ENCODE results near the gene MT3.
"Not testable (repeated sequence)": the region's sequence is repeated elsewhere in the genome, so short reads cannot be mapped to it uniquely, and the experiment has no call there.

The MT3 gene

DNA sequence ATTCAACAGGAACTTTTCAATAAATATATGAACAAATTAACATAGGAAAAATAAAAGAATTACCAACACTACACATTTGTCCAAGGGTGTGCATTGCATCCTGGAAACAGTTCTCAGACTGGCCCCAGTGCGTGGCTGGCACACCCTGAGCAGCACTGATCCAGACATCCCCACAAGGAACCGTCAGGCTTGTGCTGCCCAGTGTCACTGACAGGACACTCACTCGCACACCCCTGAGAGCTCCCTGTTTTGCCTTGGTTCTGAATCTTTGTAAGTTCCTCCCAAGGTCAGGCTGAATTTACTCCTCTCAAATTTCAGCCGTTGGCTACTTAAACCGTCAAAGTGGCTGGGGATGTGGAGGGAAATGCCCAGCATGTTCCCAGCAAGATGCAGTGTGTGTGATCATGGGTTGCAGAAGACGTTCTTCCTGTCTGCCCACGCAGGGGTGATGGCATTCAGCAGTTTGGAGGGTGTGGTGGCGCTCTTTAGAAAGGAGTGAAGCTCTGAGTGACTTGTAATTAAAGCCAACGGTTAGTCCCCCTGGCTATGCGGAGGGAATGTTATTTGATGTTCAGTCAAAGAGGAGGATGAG is 20.8 kb downstream of the MT3 start:
- DNase-seq (ENCODE audit: low read depth in 2 of 2) = peak; percentile 54 to 71

DNA sequence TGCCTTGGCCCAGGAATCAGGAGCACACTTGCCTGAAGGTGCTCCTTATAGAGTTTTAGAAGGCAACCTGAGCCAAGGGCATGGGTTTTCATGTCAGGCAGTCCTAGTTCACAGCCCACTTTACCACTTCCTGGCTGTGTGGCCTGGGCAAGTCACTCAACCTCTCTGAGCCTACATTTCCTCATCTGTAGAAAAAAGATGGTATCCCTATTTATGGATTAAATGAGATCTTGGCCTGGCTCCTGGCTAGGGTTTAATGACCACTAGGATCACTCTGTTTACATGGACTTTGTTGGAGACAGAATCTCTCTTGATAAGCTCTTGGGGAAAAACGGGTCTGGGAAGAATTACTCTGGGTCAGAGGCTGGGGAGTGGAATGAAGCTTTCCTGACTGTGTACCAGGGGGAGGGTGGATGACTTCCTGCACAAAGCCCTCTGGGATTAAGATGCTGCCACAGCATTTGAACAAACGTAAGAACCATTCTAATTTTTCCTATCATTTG is 21.3 kb downstream of the MT3 start:
- no peak for DNase-seq (ENCODE audit: low read depth in 2 of 2)

DNA sequence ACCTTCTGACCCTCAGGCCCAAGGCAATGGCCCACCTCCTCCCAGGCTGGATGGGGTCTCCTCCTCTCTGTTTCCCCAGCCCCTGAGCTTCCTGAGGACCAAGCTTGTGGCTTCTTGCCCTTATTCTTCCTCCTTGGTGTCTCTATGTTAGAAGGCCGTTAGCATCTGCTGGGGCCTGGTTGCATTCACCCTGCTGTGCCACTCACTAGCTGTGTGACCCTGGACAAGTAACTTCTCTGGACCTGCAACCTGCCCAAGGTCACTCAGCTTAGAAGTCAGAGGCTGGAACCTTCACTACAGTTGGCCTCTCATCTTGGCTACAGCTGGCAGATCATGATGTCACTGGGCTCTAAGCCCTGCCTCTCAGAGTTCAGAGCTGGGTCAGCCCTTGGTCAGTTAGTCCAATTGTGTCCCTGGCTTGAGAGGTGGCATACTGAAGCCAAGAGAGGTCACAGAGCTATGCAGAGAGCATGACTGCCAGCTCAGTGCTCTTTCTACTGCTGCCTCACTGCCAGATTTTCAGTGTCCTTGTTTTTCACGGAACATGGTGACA is 22.0 kb downstream of the MT3 start:
- no peak for DNase-seq (ENCODE audit: low read depth in 2 of 2)

DNA sequence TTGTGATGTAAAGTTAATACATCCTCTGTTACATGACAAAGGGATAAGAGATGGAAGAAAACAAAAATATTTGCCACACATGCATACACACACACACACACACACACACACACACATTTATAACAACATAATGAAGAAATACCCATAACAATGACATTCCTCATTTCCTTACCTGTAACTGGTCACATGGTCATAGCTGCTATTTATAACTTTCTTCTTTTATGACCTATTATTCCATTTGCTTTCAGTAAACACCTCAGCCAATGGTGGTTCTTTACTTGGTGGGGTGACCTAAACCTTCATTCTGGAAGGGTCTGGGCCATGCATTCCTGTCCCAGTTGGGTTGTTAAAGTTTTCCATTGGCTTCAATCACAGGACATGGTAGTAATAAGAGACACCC is 24.4 kb downstream of the MT3 start:
- no peak for DNase-seq (ENCODE audit: low read depth in 2 of 2)

DNA sequence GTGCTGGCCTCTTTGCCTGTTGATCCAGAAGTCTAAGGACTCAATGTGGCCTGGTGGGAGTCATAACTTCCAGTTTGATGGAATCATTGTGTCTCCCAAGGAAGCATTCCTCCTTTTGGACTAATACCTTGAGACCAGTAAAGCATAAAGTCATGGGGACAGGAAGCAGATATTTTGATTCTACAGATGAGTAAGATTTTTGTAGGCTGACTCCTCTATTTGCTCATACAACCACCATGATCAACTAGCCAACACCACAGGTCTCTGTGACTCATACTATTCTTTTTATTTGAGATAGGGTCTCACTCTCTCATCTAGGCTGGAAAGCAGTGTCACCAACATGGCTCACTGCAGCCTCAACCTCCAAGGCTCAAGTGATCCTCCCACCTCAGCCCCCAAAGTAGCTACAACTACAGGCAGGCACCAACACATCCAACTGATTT is 25.2 kb downstream of the MT3 start:
- no peak for DNase-seq (ENCODE audit: low read depth in 2 of 2)

DNA sequence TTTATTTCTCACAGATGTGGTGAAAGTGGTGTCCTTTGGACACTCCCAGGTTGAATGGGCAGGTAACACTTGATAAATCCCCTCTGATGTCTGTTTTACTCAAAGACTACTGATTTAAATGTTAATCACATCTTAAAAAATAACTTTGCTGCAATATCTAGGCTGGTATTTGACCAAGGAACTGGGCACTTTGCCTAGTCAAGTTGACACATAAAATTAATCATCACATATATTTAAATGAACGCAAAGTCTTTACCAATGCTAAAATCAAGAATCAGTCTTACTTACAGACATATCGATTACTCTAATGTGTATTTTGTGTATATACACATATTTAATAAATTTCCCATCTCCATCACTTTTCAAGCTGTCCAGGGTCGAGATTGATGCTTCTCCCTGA is 26.0 kb downstream of the MT3 start:
- no peak for DNase-seq (ENCODE audit: low read depth in 2 of 2)

DNA sequence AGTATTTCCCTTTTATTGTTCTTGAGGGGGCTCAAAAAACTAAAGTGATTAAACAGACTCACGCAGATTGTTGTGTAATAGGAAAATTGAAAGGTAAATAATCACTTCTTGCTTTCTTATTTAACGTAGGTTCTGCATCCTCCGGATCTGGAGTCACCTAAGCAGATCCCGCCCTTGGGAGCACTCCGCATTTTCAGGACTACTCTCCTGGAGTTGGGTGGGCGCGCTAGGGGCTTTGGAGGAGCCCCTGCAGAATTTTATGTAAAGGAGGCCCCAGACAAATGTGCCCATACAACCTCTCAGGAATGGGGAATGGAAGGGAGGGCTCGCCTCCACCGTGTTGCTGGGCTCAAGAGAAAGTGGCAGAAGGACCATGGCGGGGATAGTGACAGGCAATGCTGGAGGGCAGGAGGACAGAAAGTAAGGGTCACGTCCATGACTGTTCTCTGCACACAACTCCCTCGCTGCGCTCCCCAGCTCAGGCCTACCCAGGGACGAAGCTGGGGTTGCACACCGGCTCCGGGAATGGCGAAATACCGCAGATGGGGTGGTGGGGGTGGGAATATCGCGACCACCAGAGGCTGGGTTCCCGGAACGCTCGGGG is 27.4 kb downstream of the MT3 start:
- no peak for DNase-seq (ENCODE audit: low read depth in 2 of 2)

DNA sequence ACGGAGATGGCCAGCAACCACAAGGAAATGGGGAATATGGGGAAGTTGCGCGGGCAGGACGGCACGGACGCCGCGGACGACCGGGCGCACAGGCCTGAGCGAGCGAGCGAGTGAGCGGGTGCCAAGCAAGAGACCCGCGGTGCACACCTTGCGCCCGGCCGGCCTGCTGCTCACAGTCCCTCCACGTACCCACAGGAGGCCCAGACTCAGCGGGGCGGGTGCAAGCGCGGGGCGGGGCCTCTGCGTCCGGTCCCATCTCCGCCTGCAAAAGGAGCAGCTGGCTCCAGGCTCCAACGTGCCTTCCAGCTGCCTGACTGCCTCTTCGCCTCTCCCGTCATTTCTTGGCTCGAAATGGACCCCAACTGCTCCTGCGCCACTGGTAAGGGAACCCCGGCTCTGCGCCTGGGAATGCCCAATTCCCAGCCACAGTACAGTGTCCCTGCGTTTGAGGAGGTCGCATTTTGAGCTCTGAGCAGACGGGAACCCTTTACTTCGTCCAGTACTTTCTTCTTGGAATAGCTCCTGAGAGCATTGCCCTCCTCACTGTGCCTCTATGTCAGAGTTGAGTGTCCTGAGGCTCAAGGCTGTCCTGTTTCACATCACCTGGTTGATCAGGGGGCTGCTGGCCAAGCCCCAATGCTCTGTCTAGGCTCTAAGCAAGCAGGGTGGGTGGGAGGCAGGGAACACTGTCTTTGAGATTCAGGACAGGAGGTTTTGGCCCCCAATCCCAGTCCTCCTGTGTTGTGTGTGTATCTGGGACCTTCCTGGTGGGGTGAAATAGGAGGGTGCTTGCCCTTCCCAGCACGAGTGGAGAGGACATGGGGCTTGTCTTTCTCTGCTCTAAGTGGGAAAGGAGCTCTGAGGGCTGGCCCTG is 28.1 kb downstream of the MT3 start:
- DNase-seq (ENCODE audit: low read depth in 2 of 2) = peak in 1 of 2 donors; percentile 61

DNA sequence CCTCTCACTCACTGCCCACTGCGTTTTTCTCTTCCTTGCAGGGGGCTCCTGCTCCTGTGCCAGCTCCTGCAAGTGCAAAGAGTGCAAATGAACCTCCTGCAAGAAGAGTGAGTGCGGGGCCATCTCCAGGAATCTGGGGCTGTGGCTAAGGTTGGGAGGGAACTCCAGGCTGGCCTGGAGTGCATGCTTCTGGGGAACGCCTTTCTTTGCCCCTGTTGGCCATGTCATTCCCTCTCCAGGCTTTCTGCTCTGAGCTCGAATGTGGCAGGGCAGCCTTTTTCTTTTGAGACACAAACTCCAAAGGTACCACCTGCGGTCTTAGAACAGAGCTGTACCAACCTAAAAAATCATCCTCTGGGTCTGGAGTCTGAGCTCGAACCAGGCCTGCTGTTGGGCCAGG is 28.8 kb downstream of the MT3 start:
- DNase-seq (ENCODE audit: low read depth in 2 of 2) = no peak

DNA sequence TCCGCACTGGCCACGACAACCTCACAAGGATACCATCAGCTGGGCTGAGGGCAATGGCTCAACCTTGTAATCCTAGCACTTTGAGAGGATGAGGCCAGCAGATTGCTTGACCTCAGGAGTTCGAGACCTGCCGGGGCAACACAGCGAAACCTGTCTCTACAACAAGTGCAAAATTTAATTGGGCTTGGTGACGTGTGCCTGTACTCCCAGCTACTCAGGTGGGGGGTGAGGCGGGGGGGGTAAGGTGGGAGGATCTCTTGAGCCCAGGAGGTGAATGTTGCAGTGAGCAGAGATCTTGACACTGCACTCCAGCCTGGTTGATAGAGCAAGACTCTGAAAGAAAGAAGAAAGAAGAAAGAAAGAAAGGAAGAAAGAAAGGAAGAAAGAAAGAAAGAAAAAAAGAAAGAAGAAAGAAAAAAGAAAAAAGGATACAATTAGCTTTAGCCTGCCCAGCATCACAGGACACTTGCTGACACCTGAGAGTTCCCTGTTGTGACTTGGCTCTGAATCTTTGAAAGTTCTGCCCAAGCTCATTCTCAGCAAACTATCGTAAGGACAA is 31.1 kb downstream of the MT3 start:
- DNase-seq (ENCODE audit: low read depth in 2 of 2) = no peak

DNA sequence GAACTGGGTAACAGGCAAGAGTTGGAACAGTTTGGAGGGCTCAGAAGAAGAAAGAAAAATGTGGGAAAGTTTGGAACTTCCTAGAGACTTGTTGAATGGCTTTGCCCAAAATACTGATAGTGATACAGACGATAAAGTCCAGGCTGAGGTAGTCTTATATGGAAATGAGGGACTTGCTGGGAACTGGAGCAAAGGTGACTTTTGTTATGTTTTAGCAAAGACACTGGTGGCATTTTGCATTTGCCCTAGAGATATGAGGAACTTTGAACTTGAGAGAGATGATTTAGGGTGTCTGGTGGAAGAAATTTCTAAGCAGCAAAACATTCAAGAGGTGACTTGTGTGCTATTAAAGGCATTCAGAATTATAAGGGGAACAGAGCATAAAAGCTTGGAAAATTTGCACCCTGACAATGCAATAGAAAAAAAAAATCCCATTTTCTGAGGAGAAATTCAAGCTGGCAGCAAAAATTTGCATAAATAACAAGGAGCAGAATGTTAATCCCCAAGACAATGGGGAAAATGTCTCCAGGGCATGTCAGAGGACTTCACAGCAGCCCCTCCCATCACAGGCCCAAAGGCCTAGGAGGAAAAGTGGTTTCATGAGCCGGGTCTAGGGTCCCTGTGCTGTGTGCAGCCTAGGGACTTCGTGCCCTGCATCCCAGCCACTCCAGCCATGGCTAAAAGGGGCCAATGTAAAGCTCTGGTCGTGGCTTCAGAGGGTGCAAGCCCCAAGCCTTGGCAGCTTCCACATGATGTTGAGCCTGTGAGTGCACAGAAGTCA is 32.5 kb downstream of the MT3 start:
- not testable (repeated sequence) for DNase-seq (ENCODE audit: low read depth in 2 of 2)

DNA sequence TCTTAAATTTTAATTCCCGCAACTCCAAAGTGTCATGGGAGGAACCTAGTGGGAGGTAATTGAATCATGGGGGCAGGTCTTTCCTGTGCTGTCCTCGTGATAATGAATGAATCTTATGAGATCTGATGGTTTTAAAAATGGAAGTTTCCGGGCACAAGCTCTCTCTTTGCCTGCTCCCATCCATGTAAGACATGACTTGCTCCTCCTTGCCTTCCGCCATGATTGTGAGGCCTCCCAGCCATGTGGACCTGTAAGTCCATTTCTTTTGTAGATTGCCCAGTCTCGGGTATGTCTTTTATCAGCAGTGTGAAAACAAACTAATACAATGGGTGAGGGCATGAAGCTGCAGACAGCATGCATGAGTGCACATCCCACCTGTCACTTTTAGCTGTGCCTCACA is 33.9 kb downstream of the MT3 start:
- DNase-seq (ENCODE audit: low read depth in 2 of 2) = not testable (repeated sequence)

DNA sequence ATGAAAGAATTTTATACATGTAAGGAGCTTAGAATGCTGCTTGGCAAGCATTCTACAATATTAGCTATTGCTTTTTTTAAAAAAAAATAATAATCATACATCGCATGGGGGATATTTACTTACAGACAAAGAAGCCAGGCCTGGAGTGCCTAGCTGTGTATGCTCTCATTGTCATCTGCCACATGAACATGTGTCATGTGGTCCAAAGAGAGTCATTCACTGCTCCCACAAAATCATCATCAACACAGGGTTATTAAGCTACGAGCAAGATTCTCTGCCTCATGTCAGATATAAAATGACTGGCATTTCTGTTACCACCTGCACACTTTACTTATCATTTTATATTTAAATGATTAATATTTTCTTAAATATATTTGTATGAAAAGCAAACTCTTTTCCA is 34.3 kb downstream of the MT3 start:
- DNase-seq (ENCODE audit: low read depth in 2 of 2) = no peak

DNA sequence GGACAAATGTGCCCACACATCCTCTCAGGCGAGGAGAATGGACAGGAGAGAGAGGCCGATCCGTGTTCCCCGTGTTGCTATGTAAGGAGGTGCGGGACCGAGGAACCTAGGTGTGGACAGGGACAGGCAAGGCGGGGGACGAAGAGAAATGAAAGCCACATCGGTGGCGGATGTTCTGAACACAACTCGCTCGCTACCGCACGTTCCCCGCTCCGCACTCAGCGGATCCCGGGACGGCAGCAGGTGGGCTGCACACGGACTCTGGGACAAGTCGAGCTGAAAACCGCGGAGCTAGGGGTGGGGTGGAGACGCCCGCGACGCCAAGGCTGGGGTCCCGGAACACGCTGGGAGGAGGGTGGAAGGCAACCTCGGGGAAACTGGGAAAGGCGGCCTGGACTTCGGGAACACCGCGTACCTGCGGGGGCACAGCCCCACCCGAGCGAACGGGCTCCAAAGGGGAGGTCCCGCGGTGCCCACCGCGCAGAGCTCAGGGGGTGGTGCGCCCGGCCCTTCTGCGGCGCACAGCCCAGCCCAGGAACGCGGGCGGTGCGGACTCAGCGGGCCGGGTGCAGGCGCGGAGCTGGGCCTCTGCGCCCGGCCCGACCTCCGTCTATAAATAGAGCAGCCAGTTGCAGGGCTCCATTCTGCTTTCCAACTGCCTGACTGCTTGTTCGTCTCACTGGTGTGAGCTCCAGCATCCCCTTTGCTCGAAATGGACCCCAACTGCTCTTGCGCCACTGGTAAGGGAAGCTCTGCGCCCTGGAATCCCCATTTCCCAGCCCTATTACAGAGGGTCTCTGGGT is 36.0 kb downstream of the MT3 start, which contains the start of gene MT1E:
Gene MT1E, plus strand, starts transcription at position 642 of the 803 bp plus-strand sequence. Its CDS starts 71 bp downstream, at position 713.
- DNase-seq (ENCODE audit: low read depth in 2 of 2) = peak; percentile 41 to 55

DNA sequence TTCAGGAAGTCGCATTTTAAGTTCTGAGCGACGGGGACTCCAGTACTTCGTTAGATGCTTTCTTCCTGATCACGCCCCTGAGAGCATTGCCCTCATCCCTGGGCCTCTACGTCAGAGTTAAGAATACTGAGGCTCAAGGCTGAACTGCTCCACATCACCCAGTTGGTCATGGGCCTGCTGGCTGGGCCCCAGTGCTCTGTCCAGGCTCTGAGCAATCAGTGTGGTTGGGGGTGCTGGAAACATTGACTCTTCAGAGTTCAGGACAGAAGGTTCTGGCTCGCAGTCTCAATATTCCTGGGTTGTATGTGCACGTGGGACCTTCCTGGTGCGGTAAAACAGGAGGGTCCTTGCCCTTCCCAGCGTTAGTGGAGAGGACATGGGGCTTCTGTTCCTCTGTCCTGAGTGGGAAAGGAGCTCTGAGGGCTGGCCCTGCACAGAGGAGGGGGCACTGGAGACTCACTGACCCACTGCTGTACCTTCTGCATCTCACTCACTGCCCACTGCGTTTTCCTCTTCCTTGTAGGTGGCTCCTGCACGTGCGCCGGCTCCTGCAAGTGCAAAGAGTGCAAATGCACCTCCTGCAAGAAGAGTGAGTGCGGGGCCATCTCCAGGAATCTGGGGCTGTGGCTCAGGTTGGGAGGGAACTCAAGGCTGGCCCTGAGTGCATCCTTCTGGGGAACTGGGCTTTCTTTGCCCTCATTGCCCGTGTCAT is 36.8 kb downstream of the MT3 start:
- DNase-seq (ENCODE audit: low read depth in 2 of 2) = no peak

DNA sequence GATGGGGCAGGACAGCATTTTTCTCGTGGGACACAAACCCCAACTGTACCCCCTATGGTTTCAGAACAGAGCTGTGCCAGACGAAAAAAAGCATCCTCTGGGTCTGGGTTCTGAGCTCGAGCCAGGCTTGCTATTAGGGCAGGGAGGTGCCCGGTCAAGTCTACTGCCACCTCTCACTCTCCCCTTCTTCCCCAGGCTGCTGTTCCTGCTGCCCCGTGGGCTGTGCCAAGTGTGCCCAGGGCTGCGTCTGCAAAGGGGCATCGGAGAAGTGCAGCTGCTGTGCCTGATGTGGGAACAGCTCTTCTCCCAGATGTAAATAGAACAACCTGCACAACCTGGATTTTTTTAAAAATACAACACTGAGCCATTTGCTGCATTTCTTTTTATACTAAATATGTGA is 37.4 kb downstream of the MT3 start:
- DNase-seq (ENCODE audit: low read depth in 2 of 2) = no peak

DNA sequence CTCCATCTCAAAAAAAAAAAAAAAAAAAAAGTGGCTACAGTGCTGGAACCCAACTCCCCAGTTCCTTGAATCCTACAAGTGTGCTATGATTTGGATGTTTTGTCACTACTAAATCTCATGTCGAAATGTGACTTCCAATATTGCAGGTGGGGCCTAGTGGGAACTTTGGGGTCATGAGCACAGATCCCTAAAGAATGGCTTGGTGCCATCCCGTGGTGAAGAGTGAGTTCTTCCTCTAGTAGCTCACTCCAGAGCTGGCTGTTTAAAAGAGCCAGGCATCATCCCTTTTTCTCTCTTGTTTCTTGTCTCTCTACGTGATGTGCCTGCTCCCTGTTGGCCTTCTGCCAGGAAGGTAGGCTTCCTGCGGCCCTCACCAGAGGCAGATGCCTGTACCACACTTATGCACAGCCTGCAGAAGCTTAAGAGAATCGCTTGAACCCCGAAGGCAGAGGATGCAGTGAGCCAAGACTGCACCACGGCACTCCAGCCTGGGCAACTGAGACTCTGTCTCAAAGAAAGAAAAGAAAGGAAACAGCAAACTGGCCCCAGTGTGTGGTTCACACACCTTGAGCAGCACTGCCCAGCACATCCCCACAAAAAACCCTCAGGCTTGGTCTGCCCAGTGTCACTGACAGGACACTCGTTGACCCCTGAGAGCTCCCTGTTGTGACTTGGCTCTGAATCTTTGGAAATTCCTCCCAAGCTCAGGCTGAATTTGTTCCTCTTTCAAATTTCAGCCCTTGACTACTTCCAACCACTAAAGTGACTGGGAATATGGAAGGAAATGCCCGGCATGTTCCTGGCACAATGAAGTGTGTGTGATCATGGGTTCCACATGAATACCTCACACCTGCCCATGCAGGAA is 39.4 kb downstream of the MT3 start:
- no peak for DNase-seq (ENCODE audit: low read depth in 2 of 2)

DNA sequence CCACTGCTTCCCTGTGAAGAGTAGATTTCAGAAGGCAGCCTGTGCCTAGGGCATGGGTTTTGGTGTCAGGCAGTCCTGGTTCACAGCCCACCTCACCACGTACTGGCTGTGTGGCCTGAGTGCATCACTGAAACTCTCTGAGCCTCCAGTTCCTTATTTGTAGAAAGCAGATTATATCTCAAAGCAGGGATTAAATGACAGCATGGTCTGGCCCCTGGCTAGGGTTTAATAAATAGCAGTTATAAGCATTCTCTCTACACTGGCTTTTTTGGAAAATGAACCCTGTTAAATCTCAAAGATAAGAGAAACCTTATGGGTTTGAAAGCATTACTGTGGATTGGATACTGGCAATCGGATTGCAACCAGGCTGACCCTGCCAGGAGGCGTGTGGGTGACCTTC is 40.2 kb downstream of the MT3 start:
- DNase-seq (ENCODE audit: low read depth in 2 of 2) = no peak

DNA sequence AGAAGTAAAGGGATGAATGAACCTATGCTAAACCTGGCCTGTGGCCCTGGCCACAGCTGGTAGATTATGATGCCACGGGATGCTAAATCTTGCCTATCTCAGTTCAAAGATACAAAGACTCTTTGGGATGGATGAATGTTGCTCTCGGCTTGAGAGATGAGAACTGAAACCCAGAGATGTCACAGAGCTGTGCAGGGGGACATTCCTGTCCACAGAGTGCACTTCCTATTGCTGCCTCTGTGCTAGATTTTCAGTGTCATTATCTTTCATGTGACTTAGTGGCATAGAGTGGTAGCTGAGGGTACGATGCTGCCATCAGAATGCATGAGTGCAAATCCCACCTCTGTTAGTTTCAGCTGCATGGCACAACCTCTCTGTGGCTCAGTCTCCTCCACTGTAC is 40.8 kb downstream of the MT3 start:
- no peak for DNase-seq (ENCODE audit: low read depth in 2 of 2)

All from activated CD4-positive, alpha-beta T cell treated with anti-CD3 and anti-CD28 coated beads for 24 hours (primary cell).